ENCODE measurements around the gene VPS26B. TPM values are rescaled to one million over a fixed set of nuclear protein-coding genes. Genes with fewer than 3 reads are reported as not detected.

The VPS26B gene
- total RNA-seq, 1 experiment from 2014 or later, result 25.3 TPM

DNA sequence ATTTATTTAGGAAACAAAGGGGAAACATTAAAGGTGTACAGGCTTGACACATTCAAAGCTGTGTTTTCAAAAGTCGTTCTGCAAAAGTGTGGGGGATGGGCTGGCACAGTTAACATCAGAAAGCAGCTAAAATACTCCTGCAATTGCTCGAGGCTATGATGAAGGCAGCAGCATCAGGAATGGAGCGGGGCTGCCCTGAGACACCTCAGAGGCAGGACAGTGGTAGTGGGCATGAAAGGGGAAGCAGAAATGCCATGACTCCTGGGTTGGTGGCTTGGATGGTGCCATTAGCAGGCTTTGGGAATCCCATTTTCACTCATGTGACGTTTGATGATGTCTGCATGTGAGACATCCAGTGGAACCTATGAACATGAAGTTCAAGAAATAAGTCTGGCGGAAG lies 1.4 kb upstream of the VPS26B start:
- DNase-seq, result no peak
- Histone ChIP-seq H3K4me3 (ENCODE audit: insufficient read depth, low read depth, low read length) (peak overlapping the region; percentile 74), H3K27me3 (ENCODE audit: control insufficient read depth, insufficient read depth, low read length) (peaks cover 5% of the 10 kb centered on the region), H3K36me3 (replicated peaks; ENCODE audit: control insufficient read depth, insufficient read depth, low read length) (peaks cover 6% of the 10 kb centered on the region)

DNA sequence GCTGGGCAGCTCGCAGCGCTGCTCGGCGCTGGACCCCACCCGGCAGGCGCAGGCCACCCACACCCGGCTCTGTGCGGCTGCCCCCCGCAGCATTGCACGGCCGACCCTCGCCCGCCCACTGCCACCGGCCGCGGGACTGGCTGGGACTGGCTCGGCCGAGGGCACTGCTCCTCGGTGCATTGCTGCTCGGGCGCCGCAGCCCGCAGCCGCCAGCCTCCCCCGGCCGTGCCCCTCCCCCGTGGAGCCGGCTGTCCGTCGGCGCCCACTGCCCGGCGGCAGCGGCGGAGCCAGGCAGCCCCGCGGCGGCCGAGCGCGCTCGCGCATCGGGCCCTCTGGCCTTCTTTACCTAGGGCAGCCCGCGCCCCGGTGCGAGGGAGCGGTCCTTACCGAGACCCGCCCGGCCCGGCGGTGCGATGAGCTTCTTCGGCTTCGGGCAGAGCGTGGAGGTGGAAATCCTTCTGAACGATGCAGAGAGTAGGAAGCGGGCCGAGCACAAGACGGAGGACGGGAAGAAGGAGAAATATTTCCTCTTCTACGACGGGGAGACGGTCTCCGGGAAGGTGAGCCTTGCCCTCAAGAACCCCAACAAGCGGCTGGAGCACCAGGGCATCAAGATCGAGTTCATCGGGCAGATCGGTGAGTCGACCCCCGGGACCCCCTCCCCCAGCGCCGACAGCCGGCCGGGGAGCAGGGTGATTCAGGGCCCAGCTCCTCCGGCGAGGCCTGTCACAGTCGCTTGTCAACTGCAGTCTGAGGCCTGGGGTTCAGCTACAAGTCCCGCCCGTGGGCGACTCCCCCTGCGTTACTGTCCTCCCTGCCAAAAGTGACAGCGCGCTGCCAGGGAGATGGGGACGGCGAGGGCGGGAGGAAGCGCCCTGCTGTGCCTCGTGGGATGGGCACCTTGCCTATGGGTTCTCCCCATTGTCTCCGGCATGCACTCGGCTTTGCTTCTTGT lies 516 bp downstream of the VPS26B start:
- peak overlapping the region; percentile 74 for H3K4me3 ChIP-seq (ENCODE audit: insufficient read depth, low read depth, low read length)
- DNase-seq, result peak; percentile 87
- H3K27me3 ChIP-seq (ENCODE audit: control insufficient read depth, insufficient read depth, low read length), result peaks cover 5% of the 10 kb centered on the region
- peaks cover 1% of the 10 kb centered on the region; the same call in 1 of the 2 replicates for H3K36me3 ChIP-seq (replicated peaks; ENCODE audit: control insufficient read depth, insufficient read depth, low read length)

DNA sequence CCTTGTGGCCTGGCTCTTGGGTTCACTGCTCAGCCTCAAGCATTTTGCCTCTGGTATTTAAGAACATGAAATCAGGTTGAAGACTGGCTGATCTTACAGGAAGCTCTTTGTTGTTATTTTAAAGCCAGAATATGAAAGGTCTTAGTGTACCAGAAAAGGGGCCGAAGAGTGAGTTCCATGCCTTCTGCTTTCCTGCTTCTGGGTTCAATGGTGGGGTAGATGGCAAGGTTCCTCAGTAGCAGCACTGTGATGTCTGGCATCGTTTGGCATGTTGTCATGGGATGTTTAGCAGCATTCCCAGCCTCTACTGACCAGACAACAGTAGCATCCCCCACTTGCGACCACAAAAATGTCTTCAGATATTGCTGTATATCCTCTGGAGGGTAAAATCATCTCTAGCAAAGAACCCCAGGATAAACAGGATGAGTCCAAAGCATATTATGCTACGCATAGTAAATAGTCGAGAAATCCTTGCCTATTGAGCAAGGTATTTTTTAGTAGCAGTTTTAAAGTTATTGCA lies 2.4 kb downstream of the VPS26B start:
- DNase-seq, result no peak
- H3K36me3 ChIP-seq (replicated peaks; ENCODE audit: control insufficient read depth, insufficient read depth, low read length), result no peaks in the 10 kb centered on the region
- H3K27me3 ChIP-seq (ENCODE audit: control insufficient read depth, insufficient read depth, low read length), result peaks cover 5% of the 10 kb centered on the region
- no peak overlapping the region for H3K4me3 ChIP-seq (ENCODE audit: insufficient read depth, low read depth, low read length)

DNA sequence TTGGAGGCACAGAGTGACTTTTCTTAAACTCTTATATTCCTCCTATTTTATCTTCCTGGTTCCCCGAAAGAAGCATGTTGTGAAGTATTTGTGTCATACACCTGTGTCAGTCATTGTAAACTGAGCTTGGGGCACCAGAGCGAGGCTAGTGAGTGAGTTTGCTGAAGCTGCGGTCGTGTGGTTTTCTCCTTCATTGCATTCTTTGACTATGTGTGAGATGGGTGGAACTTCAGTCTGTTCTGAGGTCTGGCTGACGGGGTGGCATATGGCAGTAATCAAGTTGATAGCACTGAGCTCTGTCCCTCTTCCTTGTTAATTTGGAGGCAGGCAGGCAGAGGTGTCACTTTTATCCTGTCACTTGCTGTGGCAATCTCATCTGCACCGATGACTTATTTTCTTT lies 4.2 kb downstream of the VPS26B start:
- DNase-seq, result no peak
- Histone ChIP-seq H3K4me3 (ENCODE audit: insufficient read depth, low read depth, low read length) (no peak overlapping the region), H3K36me3 (replicated peaks; ENCODE audit: control insufficient read depth, insufficient read depth, low read length) (no peaks in the 10 kb centered on the region), H3K27me3 (ENCODE audit: control insufficient read depth, insufficient read depth, low read length) (peaks cover 5% of the 10 kb centered on the region)

DNA sequence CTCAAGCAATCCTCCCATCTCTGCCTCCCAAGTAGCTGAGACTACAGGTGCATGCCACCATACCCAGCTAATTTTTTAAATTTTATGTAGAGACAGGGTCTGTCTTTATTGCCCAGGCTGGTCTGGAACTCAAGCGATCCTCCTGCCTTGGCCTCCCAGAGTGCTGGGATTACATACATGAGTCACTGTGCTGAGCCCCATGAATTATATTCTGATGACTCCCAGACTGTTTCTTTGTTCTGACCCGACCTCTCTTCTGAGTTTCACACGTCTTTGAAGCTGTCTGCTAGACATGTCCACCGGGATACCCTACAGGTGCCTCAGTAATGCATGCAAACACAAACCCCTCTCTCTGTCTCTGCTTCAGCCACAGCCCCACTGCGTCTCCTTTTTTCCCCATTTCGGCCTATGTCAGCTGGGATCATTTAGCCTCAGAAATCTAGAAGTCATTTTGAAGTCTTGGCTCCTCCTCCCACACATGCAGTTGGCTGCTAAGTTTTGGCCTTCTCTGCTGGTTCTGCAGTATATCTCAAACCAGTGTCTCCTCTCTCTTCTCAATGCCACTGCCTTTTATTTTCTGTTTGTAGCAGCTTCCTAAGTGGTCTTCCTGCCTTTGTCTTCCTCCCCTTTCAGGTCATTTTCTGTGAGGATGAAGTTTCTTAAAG lies 4.8 kb downstream of the VPS26B start:
- no peak for DNase-seq
- H3K4me3 ChIP-seq (ENCODE audit: insufficient read depth, low read depth, low read length), result no peak overlapping the region
- H3K36me3 ChIP-seq (replicated peaks; ENCODE audit: control insufficient read depth, insufficient read depth, low read length), result no peaks in the 10 kb centered on the region
- H3K27me3 ChIP-seq (ENCODE audit: control insufficient read depth, insufficient read depth, low read length), result peaks cover 5% of the 10 kb centered on the region

DNA sequence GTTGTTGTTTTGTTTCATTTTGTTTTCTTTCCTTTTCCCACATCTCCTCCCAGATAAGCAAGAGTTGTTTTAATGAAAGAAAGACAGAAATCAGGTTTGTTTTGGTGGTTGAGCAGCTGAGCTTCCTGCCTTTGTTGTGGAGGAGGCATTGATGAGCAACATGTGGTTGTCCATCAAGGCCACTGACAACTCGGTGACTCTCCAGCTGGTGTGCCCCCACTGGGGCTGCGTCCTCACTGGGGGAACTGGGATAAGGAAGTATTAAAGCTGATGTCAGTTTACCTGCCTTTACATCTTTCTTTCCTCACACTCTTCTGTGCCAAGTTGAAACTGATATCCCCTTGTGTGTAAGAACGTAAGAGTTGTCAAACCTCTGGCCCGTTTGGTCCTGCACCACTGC lies 5.9 kb downstream of the VPS26B start:
- Histone ChIP-seq H3K36me3 (replicated peaks; ENCODE audit: control insufficient read depth, insufficient read depth, low read length) (no peaks in the 10 kb centered on the region), H3K27me3 (ENCODE audit: control insufficient read depth, insufficient read depth, low read length) (peaks cover 2% of the 10 kb centered on the region), H3K4me3 (ENCODE audit: insufficient read depth, low read depth, low read length) (no peak overlapping the region)
- DNase-seq, result no peak

DNA sequence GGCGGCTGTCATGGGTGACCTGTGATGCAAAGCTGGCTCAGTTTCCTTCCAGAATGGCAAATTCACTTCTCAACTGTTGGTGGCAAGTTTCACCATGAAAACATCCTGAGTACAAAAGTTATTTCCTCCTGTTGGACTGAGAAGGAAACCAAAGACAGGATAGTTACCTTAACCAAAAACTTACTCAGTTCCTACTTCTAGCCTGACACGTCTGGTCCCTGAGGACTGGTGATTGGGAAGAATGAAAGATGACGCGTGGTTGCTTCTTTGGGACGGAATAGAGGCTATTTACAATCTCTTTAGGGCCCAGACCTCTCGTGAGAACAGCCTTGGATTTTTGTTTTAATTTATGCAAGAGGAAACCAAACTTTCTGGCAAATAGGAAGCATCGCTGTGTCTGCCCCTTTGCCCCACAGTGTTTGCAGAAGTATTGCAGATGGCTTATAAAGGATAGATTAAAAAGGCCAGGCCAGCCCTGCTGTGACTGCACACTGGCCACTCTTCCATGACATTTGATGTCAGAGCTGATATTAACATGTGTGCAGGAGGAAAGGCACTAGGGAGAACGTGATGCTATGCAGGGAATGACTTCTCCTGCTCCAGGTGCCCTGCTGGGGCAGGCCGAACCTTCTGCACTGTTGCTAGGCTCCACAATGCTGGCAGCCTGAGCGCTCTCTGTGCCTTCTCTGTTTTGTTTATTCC lies 7.6 kb downstream of the VPS26B start:
- no peak for DNase-seq
- H3K4me3 ChIP-seq (ENCODE audit: insufficient read depth, low read depth, low read length), result no peak overlapping the region
- H3K36me3 ChIP-seq (replicated peaks; ENCODE audit: control insufficient read depth, insufficient read depth, low read length), result no peaks in the 10 kb centered on the region
- H3K27me3 ChIP-seq (ENCODE audit: control insufficient read depth, insufficient read depth, low read length), result no peaks in the 10 kb centered on the region

DNA sequence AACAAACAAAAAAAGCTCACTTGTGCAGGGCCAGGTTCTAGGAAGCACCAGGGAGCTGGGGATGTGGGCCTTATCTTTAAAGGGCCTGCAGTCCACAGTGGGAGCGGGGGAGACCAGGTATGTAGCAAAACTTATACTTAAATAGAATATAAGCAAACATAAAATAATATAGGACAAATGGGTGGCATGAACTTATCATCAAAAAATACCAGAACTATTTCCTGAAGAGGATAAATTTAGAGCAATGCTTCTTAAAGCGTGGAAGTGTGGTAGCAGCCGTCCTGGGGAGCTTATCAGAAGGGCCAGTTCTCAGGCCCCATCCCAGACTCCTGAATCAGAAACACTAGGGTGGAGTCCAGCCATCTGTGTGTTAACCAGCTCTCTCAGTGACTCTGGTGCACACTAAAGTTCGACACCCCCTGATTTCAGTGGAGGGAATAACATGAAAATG lies 9.3 kb downstream of the VPS26B start:
- no peak for DNase-seq
- no peaks in the 10 kb centered on the region for H3K27me3 ChIP-seq (ENCODE audit: control insufficient read depth, insufficient read depth, low read length)
- H3K4me3 ChIP-seq (ENCODE audit: insufficient read depth, low read depth, low read length), result no peak overlapping the region
- H3K36me3 ChIP-seq (replicated peaks; ENCODE audit: control insufficient read depth, insufficient read depth, low read length), result no peaks in the 10 kb centered on the region

DNA sequence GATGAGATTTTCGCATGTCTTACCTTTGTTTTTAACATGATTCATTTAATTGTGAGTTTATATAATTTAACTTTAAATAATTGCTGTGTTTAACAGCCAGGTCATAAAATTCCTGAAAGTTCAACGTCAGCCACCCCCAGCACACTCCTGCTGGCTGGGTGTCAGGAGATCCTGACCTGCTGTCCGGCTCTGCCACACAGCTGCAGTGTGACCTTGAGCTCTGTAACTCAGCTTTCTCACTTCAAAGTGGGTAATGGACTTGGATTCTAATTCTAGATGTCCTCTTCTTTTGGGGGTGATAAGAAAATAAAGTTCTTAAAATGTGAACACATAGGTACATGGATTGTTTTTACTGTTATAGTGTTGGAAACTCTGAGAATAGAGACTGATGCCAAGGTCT lies 10.9 kb downstream of the VPS26B start:
- Histone ChIP-seq H3K4me3 (ENCODE audit: insufficient read depth, low read depth, low read length) (no peak overlapping the region), H3K27me3 (ENCODE audit: control insufficient read depth, insufficient read depth, low read length) (no peaks in the 10 kb centered on the region), H3K36me3 (replicated peaks; ENCODE audit: control insufficient read depth, insufficient read depth, low read length) (no peaks in the 10 kb centered on the region)
- no peak for DNase-seq

DNA sequence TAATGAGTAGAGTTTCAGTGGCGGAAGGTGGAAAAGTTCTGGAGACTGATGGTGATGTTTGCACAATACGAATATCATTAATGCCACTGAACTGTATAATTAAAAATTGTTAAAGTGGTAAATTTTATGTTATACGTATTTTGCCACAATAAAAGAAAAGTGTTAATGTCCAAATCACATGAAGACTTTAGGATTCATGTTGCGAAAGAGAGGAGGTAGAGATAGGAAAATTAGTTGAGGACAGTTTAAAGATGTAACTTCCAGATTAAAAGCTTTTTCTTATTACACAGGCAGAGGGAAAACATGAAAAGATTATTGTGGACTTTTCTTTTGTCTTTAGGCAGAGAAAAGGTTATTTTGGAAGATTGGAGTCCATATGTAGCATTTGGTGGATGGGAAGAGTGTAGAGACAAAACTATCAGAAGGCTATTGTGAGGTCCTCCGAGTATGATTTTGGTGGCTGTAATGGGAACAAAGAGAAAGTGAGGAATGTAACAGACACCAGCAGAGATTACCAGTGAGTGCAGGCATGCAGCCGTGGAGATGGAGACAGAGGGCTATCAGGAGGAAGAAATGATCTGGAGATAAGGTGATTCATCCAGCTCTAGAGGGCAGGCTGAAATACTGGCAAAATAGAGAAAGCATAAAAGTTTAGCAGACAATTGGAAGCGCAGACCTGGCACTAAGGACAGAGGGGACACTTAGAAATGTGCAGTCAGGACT lies 12.5 kb downstream of the VPS26B start:
- no peak for DNase-seq
- H3K4me3 ChIP-seq (ENCODE audit: insufficient read depth, low read depth, low read length), result no peak overlapping the region
- H3K27me3 ChIP-seq (ENCODE audit: control insufficient read depth, insufficient read depth, low read length), result no peaks in the 10 kb centered on the region
- no peaks in the 10 kb centered on the region for H3K36me3 ChIP-seq (replicated peaks; ENCODE audit: control insufficient read depth, insufficient read depth, low read length)

DNA sequence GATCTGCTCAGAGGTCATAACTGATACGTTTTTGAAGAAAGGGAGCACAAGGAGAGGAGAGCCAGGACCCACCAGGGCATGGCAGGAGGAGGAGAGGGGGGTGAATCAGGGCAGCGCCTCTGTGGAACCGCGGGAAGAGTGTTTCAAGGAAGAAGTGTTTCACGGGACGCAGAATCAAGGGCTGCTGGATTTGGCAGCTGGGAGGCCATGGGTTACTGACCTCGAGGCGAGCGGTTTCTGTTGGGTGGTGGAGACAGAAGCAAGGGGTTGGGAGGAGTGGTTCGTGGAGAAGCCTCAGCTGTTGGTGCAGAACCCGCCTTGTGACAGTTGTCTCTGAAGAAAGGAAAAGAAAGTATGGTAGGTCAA lies 13.1 kb downstream of the VPS26B start:
- no peaks in the 10 kb centered on the region for H3K27me3 ChIP-seq (ENCODE audit: control insufficient read depth, insufficient read depth, low read length)
- no peaks in the 10 kb centered on the region for H3K36me3 ChIP-seq (replicated peaks; ENCODE audit: control insufficient read depth, insufficient read depth, low read length)
- no peak for DNase-seq
- no peak overlapping the region for H3K4me3 ChIP-seq (ENCODE audit: insufficient read depth, low read depth, low read length)

DNA sequence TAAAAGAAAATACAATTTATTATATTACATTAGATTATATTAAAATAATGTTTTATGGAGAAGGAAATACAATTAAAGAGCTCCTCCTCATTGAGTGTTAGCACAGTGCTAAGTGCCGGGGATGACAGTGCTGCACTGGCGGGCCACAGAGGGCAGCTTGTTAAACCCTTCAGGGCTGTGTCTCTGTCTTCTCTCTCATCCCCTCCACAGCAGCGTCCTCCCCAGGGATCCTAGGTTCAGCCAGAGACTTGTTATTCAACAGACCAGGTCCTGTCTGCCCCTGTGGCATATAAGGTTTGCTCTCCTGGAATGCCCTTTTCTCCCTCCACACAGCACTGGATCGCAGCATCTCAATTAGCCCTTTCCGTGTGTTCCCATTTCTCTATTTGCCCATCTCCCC lies 14.5 kb downstream of the VPS26B start:
- no peaks in the 10 kb centered on the region for H3K27me3 ChIP-seq (ENCODE audit: control insufficient read depth, insufficient read depth, low read length)
- H3K4me3 ChIP-seq (ENCODE audit: insufficient read depth, low read depth, low read length), result no peak overlapping the region
- DNase-seq, result no peak
- peaks cover 3% of the 10 kb centered on the region for H3K36me3 ChIP-seq (replicated peaks; ENCODE audit: control insufficient read depth, insufficient read depth, low read length)

DNA sequence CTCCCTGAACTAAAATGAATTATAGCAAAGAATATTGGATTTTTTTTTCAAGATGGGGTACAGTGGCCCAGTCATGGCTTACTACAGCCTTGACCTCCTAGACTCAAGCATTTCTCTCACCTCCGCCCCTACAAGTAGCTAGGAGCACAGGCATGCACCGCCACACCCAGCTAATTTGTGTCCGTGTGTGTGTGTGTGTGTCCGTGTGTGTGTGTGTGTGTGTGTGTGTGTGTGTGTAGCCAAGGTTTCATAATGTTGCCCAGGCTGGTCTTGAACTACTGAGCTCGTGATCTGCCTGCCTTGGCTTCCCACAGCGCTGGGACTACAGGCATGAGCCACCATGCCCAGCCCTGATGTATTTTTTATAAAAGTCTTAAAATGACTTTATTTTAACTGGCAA lies 16.1 kb downstream of the VPS26B start:
- H3K27me3 ChIP-seq (ENCODE audit: control insufficient read depth, insufficient read depth, low read length), result no peaks in the 10 kb centered on the region
- peaks cover 4% of the 10 kb centered on the region for H3K36me3 ChIP-seq (replicated peaks; ENCODE audit: control insufficient read depth, insufficient read depth, low read length)
- DNase-seq, result no peak
- no peak overlapping the region for H3K4me3 ChIP-seq (ENCODE audit: insufficient read depth, low read depth, low read length)

DNA sequence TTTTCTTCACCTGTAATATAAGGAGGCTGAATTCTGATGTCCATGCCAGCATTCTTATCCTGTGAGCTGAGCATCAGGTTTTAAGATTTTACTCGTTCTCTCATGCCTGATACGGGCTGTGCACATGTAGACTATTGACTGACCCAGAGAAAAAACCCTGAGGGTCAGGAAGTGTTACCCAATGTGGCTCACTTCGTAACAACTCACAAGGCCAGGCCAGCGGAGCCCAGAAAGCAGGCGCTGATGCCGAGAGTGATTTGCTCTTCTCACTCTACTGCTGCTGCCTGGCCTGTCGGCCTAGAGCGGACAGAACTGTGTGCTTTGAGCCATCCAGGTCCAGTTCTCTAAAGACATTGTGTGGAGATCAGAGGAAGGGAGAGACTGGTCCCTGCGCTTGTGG lies 17.9 kb downstream of the VPS26B start:
- H3K27me3 ChIP-seq (ENCODE audit: control insufficient read depth, insufficient read depth, low read length), result no peaks in the 10 kb centered on the region
- peaks cover 6% of the 10 kb centered on the region for H3K36me3 ChIP-seq (replicated peaks; ENCODE audit: control insufficient read depth, insufficient read depth, low read length)
- H3K4me3 ChIP-seq (ENCODE audit: insufficient read depth, low read depth, low read length), result no peak overlapping the region
- no peak for DNase-seq

All from H7 (cell line).